Erythroblast (primary cell): ENCODE results near the gene KLHL42.

Experiments used
- GATA1 ChIP-seq: IDR thresholded peaks from 2 replicates; pipeline ENCODE4 v1.6.1; 2011; ENCODE audit warnings: low read depth, mild to moderate bottlenecking, control low read depth, low read length, moderate library complexity
- POLR2A ChIP-seq: IDR thresholded peaks from 2 replicates; pipeline ENCODE4 v1.6.1; 2011; ENCODE audit warnings: mild to moderate bottlenecking, low read length

DNA sequence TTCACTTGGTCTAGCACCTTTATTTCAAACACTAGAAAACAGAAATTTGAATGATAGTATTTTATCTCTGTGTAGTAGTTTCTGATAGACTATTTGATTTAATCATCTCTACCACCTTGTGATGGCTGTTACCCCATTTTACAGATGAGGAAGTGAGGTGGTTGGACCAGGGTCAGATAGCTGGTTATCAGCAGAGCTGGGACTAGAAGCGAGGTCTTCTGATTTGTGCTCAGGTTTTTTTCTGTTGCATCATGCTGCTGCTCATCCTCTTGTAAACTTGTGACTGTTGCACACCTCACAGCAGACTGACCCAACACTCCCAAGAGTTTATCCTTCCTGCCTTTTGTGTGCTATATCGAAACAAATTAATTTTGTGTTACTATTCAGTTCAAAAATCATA is 10.1 kb downstream of the KLHL42 start:
- TF ChIP-seq POLR2A: no peak
- no peak for TF ChIP-seq GATA1
